Fibroblast of villous mesenchyme (primary cell): Measurements from ENCODE around the gene AMMECR1. TPM values are rescaled to one million over a fixed set of nuclear protein-coding genes. Genes with fewer than 3 reads are reported as not detected.
A peak's percentile ranks its signal among the peaks of the same experiment; 100 is the strongest.

Experiments used
- DNase-seq: peaks from one replicate; pipeline ENCODE4 v3.0.0-alpha.2; 2010; ENCODE audit warnings: low read depth
- H3K4me3 ChIP-seq: 2 replicates; pipeline ENCODE4 v1.5.1; 2011; ENCODE audit warnings: low read depth, mild to moderate bottlenecking, low read length
- CTCF ChIP-seq: IDR thresholded peaks from 2 replicates; pipeline ENCODE4 v1.5.1; 2012; ENCODE audit warnings: low read depth, mild to moderate bottlenecking, low read length; ENCODE audit not compliant: insufficient read depth
- total RNA-seq: library from RNA; depleted of rRNA; stranded (reverse); fragments of >200 nt; gene quantifications from 2 replicates; pipeline ENCODE4 v1.2.3, GENCODE V29; 2012

Gene AMMECR1
- total RNA-seq, 1 donor, result 21.6 TPM

GRCh38 chrX:110170029-110170428 lies 147.9 kb downstream of the AMMECR1 start:
- no peak for DNase-seq
- H3K4me3 ChIP-seq, result no peak overlapping the region
- TF ChIP-seq CTCF, result no peak

GRCh38 chrX:110168585-110168984 lies 149.3 kb downstream of the AMMECR1 start:
- TF ChIP-seq CTCF, result no peak
- no peak overlapping the region for H3K4me3 ChIP-seq
- no peak for DNase-seq

GRCh38 chrX:110167952-110168451 lies 149.9 kb downstream of the AMMECR1 start:
- TF ChIP-seq CTCF, result peak; percentile 51
- no peak for DNase-seq
- no peak overlapping the region for H3K4me3 ChIP-seq

- TF ChIP-seq CTCF, result no peak
- DNase-seq, result no peak
- H3K4me3 ChIP-seq, result no peak overlapping the region
Measured at GRCh38 chrX:110163488-110163887, 154.4 kb downstream of the AMMECR1 start.

GRCh38 chrX:110162867-110163266 lies 155.0 kb downstream of the AMMECR1 start:
- no peak for DNase-seq
- TF ChIP-seq CTCF, result no peak
- no peak overlapping the region for H3K4me3 ChIP-seq

- no peak for TF ChIP-seq CTCF
- no peak overlapping the region for H3K4me3 ChIP-seq
Measured at GRCh38 chrX:110162131-110162530, 155.8 kb downstream of the AMMECR1 start.

GRCh38 chrX:110161361-110161686 lies 156.6 kb downstream of the AMMECR1 start:
- TF ChIP-seq CTCF, result no peak
- H3K4me3 ChIP-seq, result no peak overlapping the region
- DNase-seq, result no peak

More at GRCh38 chrX:110162131-110162530, 155.8 kb downstream of the AMMECR1 start:
- DNase-seq, result no peak
